Mucosa of descending colon (tissue), 3 donors: ENCODE data around the gene DPEP3. TPM values are rescaled to one million over a fixed set of nuclear protein-coding genes. Genes with fewer than 3 reads are reported as not detected.

Experiments used
- ATAC-seq: fragments of 200-7000 bp; cut with Tn5 transposase; one replicate; pipeline ENCODE4 v1.9.1; 2020; ENCODE audit warnings: mild to moderate bottlenecking, moderate library complexity
- DNase-seq, 3 donors: peaks; one replicate each; pipeline ENCODE4 v3.0.0-alpha.2; 2020
- H3K36me3 ChIP-seq: fragments of 200-600 bp; one replicate; pipeline ENCODE4 v1.8.0; 2021; ENCODE audit warnings: low read depth, mild to moderate bottlenecking
- H3K4me1 ChIP-seq: fragments of 200-600 bp; one replicate; pipeline ENCODE4 v1.8.0; 2021; ENCODE audit warnings: low read depth, mild to moderate bottlenecking
- H3K4me3 ChIP-seq: fragments of 200-600 bp; one replicate; pipeline ENCODE4 v1.8.0; 2021; ENCODE audit warnings: mild to moderate bottlenecking
- H3K9me3 ChIP-seq: fragments of 200-600 bp; one replicate; pipeline ENCODE4 v1.8.0; 2021; ENCODE audit warnings: mild to moderate bottlenecking
- CTCF ChIP-seq: fragments of 200-600 bp; IDR thresholded peaks from one replicate; pipeline ENCODE4 v1.8.0; 2022; ENCODE audit warnings: antibody characterized with exemption, mild to moderate bottlenecking
- intact Hi-C, 2 donors: fragments of 100-400 bp; cut with DNase I in 1 of 2; cut with micrococcal nuclease in 1 of 2; formaldehyde crosslinking; loops; one replicate each; pipeline versions ENCODE4 v1.11.0 to v1.11.1; 2022; cut with DNase I, micrococcal nuclease
- total RNA-seq, 3 donors: library from RNA; stranded (reverse); fragmentation: NEBNext Ultra II Directional in 2 of 3; extraction: Animal tissue kit (Norgen Biotek cat#: 25700) in 2 of 3; gene quantifications; one replicate each; pipeline versions ENCODE4 v1.2.1 to v1.2.4, GENCODE V29; 2021 to 2023
- donor health status: DM: no; HTN: no; CAD: no; lungs with moderate emphysema.
- donor health status: DM: no; HTN: no; CAD: no.
- donor health status: DM: no; HTN: yes; CAD: no.

DPEP3 gene
- total RNA-seq, 3 donors from 2014 or later: not detected

GRCh38 chr16:67926181-67926750, 54.0 kb downstream of the DPEP3 start:
- Histone ChIP-seq H3K36me3 (peaks cover 5% of the 10 kb centered on the region), H3K4me1 (no peaks in the 10 kb centered on the region), H3K4me3 (no peak overlapping the region), H3K9me3 (no peaks in the 10 kb centered on the region)
- no peak for DNase-seq
- intact Hi-C loops: loop anchor here in 1 of 2 donors (10.0 kb wide), 1 partner anchor 111 kb away; no protein-coding TSS in a partner anchor
- no peak for ATAC-seq
- no peak for TF ChIP-seq CTCF

Other genes starting within 250 kb of the DPEP3 start
- 10 to 100 TPM; 19.6 to 24.1 (median 20.6) TPM for gene RANBP10, start 173.9 kb downstream of the DPEP3 start, total RNA-seq
- 1 to 10 TPM in 1 of 3 donors, under 1 TPM in 2; 0.41 to 2.0 (median 0.48) TPM for gene TSNAXIP1, start 173.6 kb downstream of the DPEP3 start, total RNA-seq
- gene THAP11, start 138.2 kb downstream of the DPEP3 start, total RNA-seq: 10 to 100 TPM; 18.1 to 43.3 (median 20.5) TPM
- 10 to 100 TPM; 56.0 to 69.3 (median 58.0) TPM for gene NUTF2, start 133.6 kb downstream of the DPEP3 start, total RNA-seq
- 10 to 100 TPM; 33.2 to 55.0 (median 36.6) TPM for gene CENPT, start 132.8 kb downstream of the DPEP3 start, total RNA-seq
- gene EDC4, start 107.4 kb downstream of the DPEP3 start, total RNA-seq: 10 to 100 TPM; 58.3 to 82.0 (median 64.6) TPM
- gene NRN1L, start 95.6 kb downstream of the DPEP3 start, total RNA-seq: under 1 TPM in 2 of 3 donors, not detected in 1; 0.49 to 0.99 TPM
- gene PSKH1, start 87.2 kb downstream of the DPEP3 start, total RNA-seq: 10 to 100 TPM; 33.8 to 43.3 (median 38.1) TPM
- 1 to 10 TPM in 1 of 3 donors, under 1 TPM in 2; 0.61 to 2.3 (median 0.80) TPM for gene CTRL, start 48.6 kb downstream of the DPEP3 start, total RNA-seq
- gene PSMB10, start 43.6 kb downstream of the DPEP3 start, total RNA-seq: 100 to 1,000 TPM in 2 of 3 donors, 10 to 100 TPM in 1; 96.9 to 175 (median 139) TPM
- gene LCAT, start 36.4 kb downstream of the DPEP3 start, total RNA-seq: 10 to 100 TPM in 1 of 3 donors, 1 to 10 TPM in 2; 2.2 to 20.3 (median 9.4) TPM
- gene SLC12A4, start 11.9 kb downstream of the DPEP3 start, total RNA-seq: 10 to 100 TPM in 2 of 3 donors, 1 to 10 TPM in 1; 4.0 to 68.5 (median 22.2) TPM
- gene DPEP2, start 19.0 kb upstream of the DPEP3 start, total RNA-seq: 1 to 10 TPM; 1.5 to 2.8 (median 1.6) TPM
- gene DPEP2NB, start 35.4 kb upstream of the DPEP3 start, total RNA-seq: not detected
- gene DDX28, start 42.7 kb upstream of the DPEP3 start, total RNA-seq: 1 to 10 TPM; 6.1 to 7.2 (median 6.8) TPM
- 10 to 100 TPM; 11.6 to 13.5 (median 12.6) TPM for gene DUS2, start 42.8 kb upstream of the DPEP3 start, total RNA-seq
- 10 to 100 TPM; 24.2 to 44.0 (median 25.5) TPM for gene NFATC3, start 104.9 kb upstream of the DPEP3 start, total RNA-seq